NCI-H1048 (cell line): Measurements from ENCODE around the gene HNMT.
"Not testable (repeated sequence)": the region's sequence is repeated elsewhere in the genome, so short reads cannot be mapped to it uniquely, and the experiment has no call there.

Experiments used
- DNase-seq: peaks from one replicate; lab custom pipeline; 2025; lab: John Stamatoyannopoulos, UW

HNMT gene

GRCh38 chr2:138012968-138013367, 48.7 kb downstream of the HNMT start:
- no peak for DNase-seq

- DNase-seq = no peak
Measured at GRCh38 chr2:138013639-138014038, 49.4 kb downstream of the HNMT start.

DNA sequence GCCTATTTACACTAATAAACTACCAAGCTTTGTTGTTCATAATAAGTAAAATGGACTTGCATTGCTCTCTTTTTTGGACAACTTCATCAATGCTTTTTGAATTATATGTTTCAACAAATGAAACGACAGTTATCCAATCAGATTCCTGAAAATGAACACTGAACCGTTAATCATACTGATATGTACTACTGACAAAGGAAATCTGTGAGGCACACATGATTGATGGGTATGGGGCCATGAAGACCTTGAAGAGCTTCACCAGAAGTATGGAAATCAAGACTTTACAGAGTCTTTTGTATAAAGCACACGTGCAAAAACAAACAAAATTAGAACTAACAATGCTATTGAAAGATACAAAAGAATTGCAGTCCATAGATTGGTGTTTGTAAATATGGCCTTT, 51.2 kb downstream of the HNMT start:
- no peak for DNase-seq

- DNase-seq = no peak
Measured at GRCh38 chr2:138016351-138017087, 52.2 kb downstream of the HNMT start.

- no peak for DNase-seq
Measured at GRCh38 chr2:138017824-138018223, 53.6 kb downstream of the HNMT start.

DNA sequence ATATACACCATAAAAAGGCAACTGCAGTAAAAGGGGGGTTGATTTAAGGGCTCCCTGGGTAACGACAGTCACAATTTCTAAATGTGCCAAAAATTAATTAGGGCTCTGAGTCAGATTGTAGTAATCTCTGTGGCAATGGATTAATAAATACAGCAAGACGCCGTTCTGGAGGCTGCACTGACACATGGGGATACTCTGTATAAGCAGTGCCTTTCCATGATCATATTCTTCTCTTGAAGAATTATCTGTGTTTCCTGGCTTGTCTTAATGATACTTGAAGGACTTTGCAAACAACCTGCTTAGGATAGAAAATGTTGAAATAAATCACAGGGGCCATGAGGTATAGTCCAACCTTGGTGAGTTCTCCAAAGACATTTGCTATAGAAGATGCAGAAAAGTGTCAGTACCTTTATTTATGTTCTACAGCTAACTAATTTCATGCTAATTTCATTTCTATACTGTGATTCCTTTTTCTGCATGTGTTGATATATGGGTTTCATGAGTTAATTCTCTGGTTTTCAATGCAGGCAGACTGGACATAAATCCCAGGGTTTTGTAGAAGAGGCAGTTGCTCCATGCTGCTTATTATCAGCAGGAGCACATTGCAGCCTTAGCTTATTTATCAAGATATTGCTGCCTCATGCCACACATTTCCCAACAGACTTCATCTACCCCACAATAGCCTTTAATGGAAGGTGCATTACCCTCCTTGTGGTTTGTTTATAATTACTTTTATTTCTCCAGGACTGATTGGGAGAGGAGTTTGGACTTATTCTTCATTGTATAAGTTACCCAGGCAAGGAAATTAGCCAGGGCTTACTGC, 54.8 kb downstream of the HNMT start:
- no peak for DNase-seq

DNA sequence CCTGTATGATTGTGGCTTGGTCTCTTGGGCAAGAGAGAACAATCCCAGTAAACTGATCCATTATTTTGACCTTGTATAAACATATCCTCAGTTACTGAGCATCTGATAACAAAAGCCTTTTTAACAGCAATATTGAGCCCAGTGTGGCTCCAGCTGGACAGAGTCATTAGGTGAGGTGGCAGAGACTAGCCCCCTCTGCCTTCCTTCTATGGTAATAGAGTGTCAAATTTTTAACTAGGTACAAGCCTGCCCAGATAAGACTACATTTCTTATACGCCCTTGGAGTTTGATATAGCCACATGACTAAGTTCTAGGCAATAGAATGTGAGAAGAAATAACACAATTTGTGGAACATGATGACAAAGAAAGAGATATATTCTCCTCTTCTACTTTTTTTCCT, 56.2 kb downstream of the HNMT start:
- no peak for DNase-seq

- DNase-seq = no peak
Measured at GRCh38 chr2:138021154-138021553, 56.9 kb downstream of the HNMT start.

DNA sequence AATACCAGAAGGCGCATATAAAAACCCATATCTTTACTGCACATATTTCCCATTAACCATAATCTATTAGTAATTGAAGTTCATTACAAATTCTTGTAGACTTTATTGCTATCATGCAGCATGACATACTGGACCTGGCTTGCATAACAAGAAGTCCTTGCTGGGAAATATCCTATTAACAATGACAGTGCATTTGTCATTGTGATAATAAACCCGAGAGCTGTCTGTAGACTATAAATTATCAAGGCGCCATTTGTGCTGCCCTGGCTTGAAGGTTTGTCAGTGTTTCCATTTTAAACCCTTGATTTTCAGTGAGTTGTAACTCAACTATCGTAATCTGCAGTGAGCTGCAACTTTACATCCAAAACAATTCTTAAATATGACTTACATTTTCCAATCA, 59.0 kb downstream of the HNMT start:
- DNase-seq = no peak

- DNase-seq = no peak
Measured at GRCh38 chr2:138023976-138024375, 59.7 kb downstream of the HNMT start.

DNA sequence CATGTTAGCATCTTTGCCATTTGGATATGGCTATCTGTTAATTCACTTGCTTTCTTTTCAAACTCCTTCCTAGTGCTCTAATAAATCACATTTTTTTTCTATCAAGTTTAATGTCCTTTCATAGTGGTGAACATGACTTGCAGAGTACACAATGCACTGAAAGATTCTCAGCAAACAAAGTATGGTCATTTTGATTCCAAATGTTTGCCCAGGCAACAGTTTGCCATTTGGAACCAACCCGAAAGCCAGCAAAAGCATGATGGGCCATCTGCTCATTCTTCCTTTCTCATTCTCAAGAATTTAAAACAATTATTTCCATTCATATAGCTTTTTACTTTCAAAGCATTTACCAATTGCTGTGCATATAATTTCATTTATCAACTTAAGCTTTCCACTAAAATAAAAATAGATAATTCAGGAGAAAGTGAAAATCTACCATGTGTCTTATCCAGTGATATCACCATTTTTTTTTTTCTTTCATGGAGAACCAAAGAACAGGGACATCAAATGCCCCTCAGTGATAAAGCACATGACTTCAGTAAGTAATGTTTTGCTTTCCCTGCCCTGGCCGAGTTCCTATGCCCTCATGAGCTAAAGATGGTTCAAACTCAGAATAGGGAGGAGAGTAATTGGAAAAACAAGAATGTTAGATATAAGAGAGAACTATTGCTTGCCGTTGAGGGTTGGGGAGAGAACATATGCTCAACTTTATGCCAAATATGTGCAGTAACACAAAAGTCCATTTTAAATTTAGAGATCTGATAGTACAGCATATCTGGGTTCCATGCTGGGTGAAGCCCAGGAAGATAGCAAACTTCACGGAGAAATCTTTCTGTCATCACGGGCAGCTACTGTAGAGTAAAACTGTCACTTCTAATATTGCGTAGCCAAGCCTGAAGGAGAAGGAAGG, 62.1 kb downstream of the HNMT start:
- no peak for DNase-seq

- no peak for DNase-seq
Measured at GRCh38 chr2:138028538-138028937, 64.3 kb downstream of the HNMT start.

GRCh38 chr2:138029276-138029675, 65.0 kb downstream of the HNMT start:
- no peak for DNase-seq

- DNase-seq = no peak
Measured at GRCh38 chr2:138030459-138030858, 66.2 kb downstream of the HNMT start.

DNA sequence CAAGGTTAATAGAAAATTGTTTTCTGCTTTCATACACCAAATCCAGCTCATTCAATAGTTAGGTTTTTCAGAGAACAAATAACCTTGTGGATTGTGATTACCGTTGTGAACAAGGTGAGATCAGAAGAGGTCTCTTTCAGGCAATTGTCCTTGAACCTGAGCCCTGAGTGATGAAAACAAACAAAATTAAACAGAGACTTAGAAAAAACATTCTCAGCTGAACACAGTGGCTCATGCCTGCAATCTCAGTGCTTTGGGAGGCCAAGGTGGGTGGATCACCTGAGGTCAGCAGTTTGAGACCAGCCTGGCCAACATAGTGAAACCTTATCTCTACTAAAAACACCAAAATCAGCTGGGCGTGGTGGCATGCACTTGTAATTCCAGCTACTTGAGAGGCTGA, 68.1 kb downstream of the HNMT start:
- no peak for DNase-seq

GRCh38 chr2:138034536-138034935, 70.3 kb downstream of the HNMT start:
- no peak for DNase-seq

DNA sequence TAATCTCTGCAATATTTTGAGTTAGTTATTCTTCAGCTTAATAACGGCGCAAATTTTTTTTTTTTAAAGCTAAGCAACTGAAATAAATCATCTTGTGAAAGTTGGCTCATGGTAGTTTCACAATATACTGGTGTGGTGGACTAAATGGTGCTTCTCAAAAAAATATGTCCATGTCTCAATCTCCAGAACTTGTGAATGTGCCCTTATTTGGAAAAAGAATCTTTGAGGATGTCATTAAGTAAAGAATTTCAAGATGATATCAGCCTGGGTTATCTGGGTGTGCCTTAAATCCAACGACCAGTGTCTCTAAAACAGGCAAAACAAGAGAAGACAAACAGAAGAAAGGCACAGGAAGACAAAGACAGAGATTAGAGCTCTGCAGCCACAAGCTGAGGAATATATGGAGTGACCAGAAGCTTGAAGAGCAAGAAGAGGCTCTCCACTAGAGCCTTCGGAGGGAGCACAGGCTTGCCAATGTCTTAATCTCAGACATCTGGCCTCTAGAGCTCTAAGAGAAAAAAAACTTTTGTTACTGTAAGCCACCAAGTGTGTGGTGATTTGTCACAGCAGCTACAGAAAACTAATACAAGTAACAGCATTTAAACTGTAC, 71.4 kb downstream of the HNMT start:
- DNase-seq = no peak

DNA sequence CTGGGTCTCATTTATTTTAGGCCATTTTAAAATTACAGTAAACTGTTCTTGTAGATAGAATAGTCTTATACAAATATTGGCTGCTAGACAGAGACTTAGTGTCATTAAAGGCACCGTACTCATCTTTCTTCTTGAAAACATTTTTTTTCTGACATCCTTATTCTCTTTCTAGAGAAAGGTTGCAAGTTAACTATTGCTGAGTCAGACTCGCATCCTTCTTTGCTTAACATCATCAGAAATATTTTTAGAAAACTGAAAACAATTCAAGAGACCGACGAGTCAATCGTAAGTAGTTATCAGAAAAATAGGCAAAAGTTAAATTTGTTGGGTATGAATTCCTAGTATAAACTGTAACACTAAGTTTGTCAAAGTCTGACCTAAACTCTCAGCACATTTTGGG, 72.2 kb downstream of the HNMT start:
- DNase-seq = no peak

DNA sequence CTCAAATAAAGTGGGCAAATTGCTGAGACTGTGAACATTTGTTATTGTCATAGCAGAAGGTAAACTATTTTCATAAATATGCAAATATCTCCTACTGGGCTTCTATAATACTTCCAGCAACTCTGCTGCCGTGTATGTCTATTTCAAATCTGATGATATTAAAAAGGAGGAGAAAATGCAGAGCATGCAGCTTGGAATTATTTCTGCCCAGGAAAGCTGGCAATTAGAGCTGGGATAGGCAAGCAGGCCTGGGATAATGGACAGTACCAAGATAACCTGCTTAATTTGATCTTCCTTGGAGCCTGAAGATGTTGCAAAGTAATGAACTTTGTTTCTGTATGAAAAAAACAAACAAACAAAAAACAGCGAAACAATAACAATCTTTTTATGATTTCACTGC, 72.8 kb downstream of the HNMT start:
- no peak for DNase-seq

DNA sequence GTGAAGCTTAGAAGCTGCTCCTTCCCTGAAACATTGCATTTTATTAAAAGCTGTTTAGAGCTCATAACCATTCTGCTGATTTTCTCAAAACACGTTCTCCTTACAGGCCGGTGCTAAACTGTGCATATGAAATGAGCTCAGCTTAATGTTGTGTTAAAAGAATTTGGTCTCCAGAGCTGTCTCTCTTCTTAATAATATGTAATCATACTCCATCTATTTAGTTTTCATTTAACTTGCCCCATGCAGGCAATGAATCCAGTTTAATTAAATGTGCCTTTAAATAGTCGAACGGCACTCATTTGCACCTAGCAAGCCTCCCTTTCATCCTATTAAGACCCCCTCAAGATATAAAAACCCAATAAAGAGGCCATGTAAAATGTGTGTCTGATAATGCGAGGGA, 76.3 kb downstream of the HNMT start:
- DNase-seq = no peak

- DNase-seq = no peak
Measured at GRCh38 chr2:138042311-138042710, 78.0 kb downstream of the HNMT start.

- DNase-seq = not testable (repeated sequence)
Measured at GRCh38 chr2:138043588-138043987, 79.3 kb downstream of the HNMT start.
